GM12864 (cell line): ENCODE results near the gene ZNF467.

Source experiments
- DNase-seq: peaks from one replicate; pipeline ENCODE4 v3.0.0-alpha.2; 2011; ENCODE audit warnings: low read depth
- H3K4me3 ChIP-seq: 2 replicates; pipeline ENCODE4 v1.5.1; 2011; ENCODE audit warnings: mild to moderate bottlenecking, low read depth, low read length, control low read depth
- TF ChIP-seq, protein P1 (sequence below): IDR thresholded peaks from 2 replicates; pipeline ENCODE4 v1.5.1; 2011; ENCODE audit warnings: low read depth, mild to moderate bottlenecking, moderate library complexity, low read length, control low read depth, inconsistent platforms; ENCODE audit errors: missing control alignments

The ZNF467 gene

GRCh38 chr7:149772241-149772955 lies 990 bp downstream of the ZNF467 start:
- TF ChIP-seq, protein P1, sequence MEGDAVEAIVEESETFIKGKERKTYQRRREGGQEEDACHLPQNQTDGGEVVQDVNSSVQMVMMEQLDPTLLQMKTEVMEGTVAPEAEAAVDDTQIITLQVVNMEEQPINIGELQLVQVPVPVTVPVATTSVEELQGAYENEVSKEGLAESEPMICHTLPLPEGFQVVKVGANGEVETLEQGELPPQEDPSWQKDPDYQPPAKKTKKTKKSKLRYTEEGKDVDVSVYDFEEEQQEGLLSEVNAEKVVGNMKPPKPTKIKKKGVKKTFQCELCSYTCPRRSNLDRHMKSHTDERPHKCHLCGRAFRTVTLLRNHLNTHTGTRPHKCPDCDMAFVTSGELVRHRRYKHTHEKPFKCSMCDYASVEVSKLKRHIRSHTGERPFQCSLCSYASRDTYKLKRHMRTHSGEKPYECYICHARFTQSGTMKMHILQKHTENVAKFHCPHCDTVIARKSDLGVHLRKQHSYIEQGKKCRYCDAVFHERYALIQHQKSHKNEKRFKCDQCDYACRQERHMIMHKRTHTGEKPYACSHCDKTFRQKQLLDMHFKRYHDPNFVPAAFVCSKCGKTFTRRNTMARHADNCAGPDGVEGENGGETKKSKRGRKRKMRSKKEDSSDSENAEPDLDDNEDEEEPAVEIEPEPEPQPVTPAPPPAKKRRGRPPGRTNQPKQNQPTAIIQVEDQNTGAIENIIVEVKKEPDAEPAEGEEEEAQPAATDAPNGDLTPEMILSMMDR, result no peak
- H3K4me3 ChIP-seq, result peak overlapping the region; percentile 31
- DNase-seq, result no peak

- TF ChIP-seq, protein P1, result no peak
- DNase-seq, result peak; percentile 36
- peak overlapping the region; percentile 63 for H3K4me3 ChIP-seq
Observed at GRCh38 chr7:149771720-149772240, 1.6 kb downstream of the ZNF467 start.

DNA sequence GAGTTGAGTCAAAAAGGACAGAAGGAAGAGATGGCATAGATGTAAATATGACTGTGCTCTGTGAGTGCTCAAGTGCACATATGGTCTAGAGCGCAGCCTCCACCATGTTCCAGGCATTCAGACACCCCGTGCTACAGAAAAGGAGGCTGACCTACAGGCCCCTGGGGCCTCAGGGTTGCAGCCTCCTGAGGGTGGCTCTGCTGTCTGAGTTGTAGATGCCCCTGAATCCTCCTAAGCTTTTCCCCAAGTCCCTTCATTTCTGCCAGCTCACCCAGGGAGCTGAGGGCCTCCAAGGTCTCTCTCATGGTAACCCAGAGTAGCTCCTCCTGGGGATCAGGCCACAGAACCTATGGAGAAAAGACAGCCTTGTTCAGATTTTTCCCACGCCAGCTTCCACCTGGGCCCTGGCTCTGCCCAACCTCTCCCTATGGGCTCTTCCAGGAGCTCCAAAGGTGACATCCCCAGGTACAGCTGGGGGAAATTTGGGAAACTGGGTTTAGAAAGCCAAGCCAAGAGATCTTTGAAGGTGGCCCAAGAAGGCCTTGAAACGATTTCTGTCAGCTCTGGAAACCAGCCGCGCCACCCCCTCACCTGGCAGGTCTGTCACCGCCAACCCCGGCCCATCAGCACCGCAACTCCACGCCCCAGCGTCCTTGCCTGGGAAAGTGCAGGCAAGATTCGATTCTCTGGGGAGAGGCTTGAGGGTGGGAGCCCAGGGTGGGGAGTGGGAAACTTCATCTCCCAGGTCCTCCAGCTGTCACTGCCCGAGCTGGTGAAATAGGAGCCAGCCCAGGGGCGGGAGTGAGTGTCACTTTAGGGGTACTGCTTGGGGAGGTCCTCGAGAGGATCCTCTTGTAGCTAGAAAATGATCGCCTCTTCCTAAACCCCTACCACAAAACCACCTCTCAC lies 2.4 kb downstream of the ZNF467 start:
- DNase-seq, result no peak
- TF ChIP-seq, protein P1, result no peak
- H3K4me3 ChIP-seq, result peak overlapping the region; percentile 48

- TF ChIP-seq, protein P1, result no peak
- H3K4me3 ChIP-seq, result no peak overlapping the region
- no peak for DNase-seq
Observed at GRCh38 chr7:149769915-149770314, 3.5 kb downstream of the ZNF467 start.

DNA sequence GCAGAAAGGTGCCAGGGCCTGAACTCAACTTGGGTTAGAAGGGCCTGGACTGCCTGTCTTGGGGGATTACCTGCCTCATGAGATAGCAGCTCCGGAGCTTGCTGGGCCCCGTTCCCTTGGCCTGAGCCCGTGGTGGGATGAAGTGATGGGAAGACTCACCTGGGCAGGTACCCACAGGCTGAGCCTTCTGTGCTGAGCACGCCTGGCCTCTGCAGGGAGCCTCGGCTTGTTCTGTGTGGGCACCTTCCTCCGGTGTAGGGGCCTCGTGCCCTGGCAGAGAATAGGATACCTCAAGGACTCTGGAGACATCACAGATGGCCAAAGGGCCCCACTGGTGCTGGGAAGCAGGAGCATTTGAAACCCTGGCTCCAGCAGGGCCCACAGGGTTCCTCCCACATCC lies 4.5 kb downstream of the ZNF467 start:
- no peak for DNase-seq
- TF ChIP-seq, protein P1, result no peak
- no peak overlapping the region for H3K4me3 ChIP-seq

DNA sequence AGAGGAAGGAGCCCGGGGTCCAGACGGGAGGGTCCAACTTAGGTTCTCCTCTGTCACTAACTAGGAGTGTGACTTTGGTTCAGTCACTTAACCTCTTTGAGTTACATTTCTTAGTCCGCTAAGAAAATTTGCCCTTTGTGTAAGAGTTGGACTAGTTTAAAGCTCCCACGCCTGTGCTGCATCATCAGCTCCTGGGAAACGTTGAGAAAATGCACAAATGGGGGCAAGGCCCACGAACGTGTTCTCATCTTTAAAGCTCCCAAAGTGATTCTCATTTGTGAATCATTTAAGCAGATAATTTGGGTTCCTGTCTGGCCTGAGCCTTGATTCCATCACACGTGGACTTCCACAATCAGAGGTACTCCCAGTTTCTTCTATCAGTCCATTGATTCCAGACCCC lies 6.3 kb downstream of the ZNF467 start:
- DNase-seq, result no peak
- no peak overlapping the region for H3K4me3 ChIP-seq
- TF ChIP-seq, protein P1, result no peak
